GM23248 (cell line): ENCODE measurements around the gene TPM4. TPM values are rescaled to one million over a fixed set of nuclear protein-coding genes. Genes with fewer than 3 reads are reported as not detected.

Experiments
- DNase-seq: peaks from one replicate; pipeline ENCODE4 v3.0.0-alpha.2; 2015
- H2AFZ ChIP-seq: fragments of 200-600 bp; sonication (generic); 2 replicates; pipeline ENCODE4 v1.6.1; 2016; ENCODE audit warnings: antibody characterized with exemption
- H3F3A ChIP-seq: fragments of 200-600 bp; sonication (generic); 2 replicates; pipeline ENCODE4 v1.6.1; 2016; ENCODE audit warnings: mild to moderate bottlenecking, antibody characterized with exemption, mixed run types; ENCODE audit not compliant: insufficient read depth
- H3K27ac ChIP-seq: fragments of 200-600 bp; sonication (generic); 2 replicates; pipeline ENCODE4 v1.5.1; 2016; ENCODE audit warnings: mild to moderate bottlenecking
- H3K27me3 ChIP-seq: fragments of 200-600 bp; sonication (generic); replicated peaks from 2 replicates; pipeline ENCODE4 v1.6.1; 2016; ENCODE audit warnings: mild to moderate bottlenecking; ENCODE audit not compliant: insufficient read depth
- H3K36me3 ChIP-seq: fragments of 200-600 bp; sonication (generic); 2 replicates; pipeline ENCODE4 v1.6.1; 2016; ENCODE audit warnings: low read depth, mild to moderate bottlenecking
- H3K4me1 ChIP-seq: fragments of 200-600 bp; sonication (generic); 2 replicates; pipeline ENCODE4 v1.6.1; 2016; ENCODE audit warnings: mild to moderate bottlenecking; ENCODE audit not compliant: insufficient read depth
- H3K4me2 ChIP-seq: fragments of 200-600 bp; sonication (generic); one replicate; pipeline ENCODE4 v1.6.1; 2016; ENCODE audit warnings: mild to moderate bottlenecking; ENCODE audit not compliant: unreplicated experiment
- H3K4me3 ChIP-seq: fragments of 200-600 bp; sonication (generic); 2 replicates; pipeline ENCODE4 v1.5.1; 2016; ENCODE audit warnings: mild to moderate bottlenecking
- H3K79me2 ChIP-seq: fragments of 200-600 bp; sonication (generic); 2 replicates; pipeline ENCODE4 v1.6.1; 2016; ENCODE audit warnings: mild to moderate bottlenecking; ENCODE audit not compliant: insufficient read depth
- H3K9ac ChIP-seq: fragments of 200-600 bp; sonication (generic); 2 replicates; pipeline ENCODE4 v1.6.1; 2016; ENCODE audit warnings: mild to moderate bottlenecking
- H3K9me2 ChIP-seq: fragments of 200-600 bp; sonication (generic); 2 replicates; pipeline ENCODE4 v1.6.1; 2016; ENCODE audit warnings: mixed run types, mild to moderate bottlenecking, moderate library complexity; ENCODE audit not compliant: insufficient read depth
- H3K9me3 ChIP-seq: fragments of 200-600 bp; sonication (generic); one replicate; pipeline ENCODE4 v1.6.1; 2017; ENCODE audit warnings: low read depth
- H4K20me1 ChIP-seq: fragments of 200-600 bp; sonication (generic); 2 replicates; pipeline ENCODE4 v1.6.0; 2016; ENCODE audit not compliant: insufficient read depth
- EZH2 ChIP-seq: fragments of 200-600 bp; sonication (generic); IDR thresholded peaks from 2 replicates; pipeline ENCODE4 v1.6.1; 2018; ENCODE audit warnings: antibody characterized with exemption, mild to moderate bottlenecking; ENCODE audit not compliant: insufficient read depth, poor library complexity, severe bottlenecking
- EZH2phosphoT487 ChIP-seq: fragments of 200-600 bp; sonication (generic); IDR thresholded peaks from 2 replicates; pipeline ENCODE4 v1.6.1; 2018; ENCODE audit warnings: antibody characterized with exemption, moderate library complexity, mild to moderate bottlenecking, low read depth; ENCODE audit not compliant: insufficient read depth
- WGBS, 2 experiments: methylation state at CpG; one replicate each; pipeline ENCODE4 v1.1.6; 2015 to 2017; ENCODE audit warnings: low lambda C conversion rate in 2 of 2, low coverage in 1 of 2; ENCODE audit errors: missing lambda C conversion rate in 2 of 2; 5-methylcytosine and 5-hydroxymethylcytosine counted together
- in situ Hi-C: fragments of 300-500 bp; cut with MboI; formaldehyde crosslinking; loops from 2 replicates; pipeline ENCODE4 v1.15.0; 2020
- polyA plus RNA-seq: library from polyadenylated mRNA; unstranded; fragments of >200 nt; fragmentation: Nextera tagmentation; extraction: Ambion mirVana; gene quantifications from 2 replicates; pipeline ENCODE4 v1.2.1, GENCODE V29; 2016
- total RNA-seq: library from RNA; depleted of rRNA; stranded (reverse); fragments of >200 nt; shearing (Covaris generic); gene quantifications from 2 replicates; pipeline ENCODE4 v1.2.3, GENCODE V29; 2014

TPM4 gene
- total and polyA plus RNA-seq, 2 experiments from 2014 or later = 1,408 to 1,469 TPM

GRCh38 chr19:16039081-16039480 lies 37.2 kb upstream of the TPM4 start:
- TF ChIP-seq EZH2phosphoT487 (no peak), EZH2 (no peak)
- Histone ChIP-seq H3K9me2 (no peaks in the 10 kb centered on the region), H4K20me1 (no peaks in the 10 kb centered on the region), H3K27ac (no peak overlapping the region), H3K9ac (no peak overlapping the region), H3K4me3 (no peak overlapping the region), H3F3A (no peaks in the 10 kb centered on the region), H3K79me2 (no peaks in the 10 kb centered on the region), H3K9me3 (no peaks in the 10 kb centered on the region), H3K27me3 (no peaks in the 10 kb centered on the region), H3K4me2 (no peak overlapping the region), H3K4me1 (peaks cover 5% of the 10 kb centered on the region; the same call in 1 of the 2 replicates), H2AFZ (no peak overlapping the region), H3K36me3 (no peaks in the 10 kb centered on the region)
- in situ Hi-C loops = no loop called here
- DNase-seq = no peak
- WGBS, 2 experiments = 91 to 92% methylated on average over 15 to 18 of the region's 18 CpGs

DNA sequence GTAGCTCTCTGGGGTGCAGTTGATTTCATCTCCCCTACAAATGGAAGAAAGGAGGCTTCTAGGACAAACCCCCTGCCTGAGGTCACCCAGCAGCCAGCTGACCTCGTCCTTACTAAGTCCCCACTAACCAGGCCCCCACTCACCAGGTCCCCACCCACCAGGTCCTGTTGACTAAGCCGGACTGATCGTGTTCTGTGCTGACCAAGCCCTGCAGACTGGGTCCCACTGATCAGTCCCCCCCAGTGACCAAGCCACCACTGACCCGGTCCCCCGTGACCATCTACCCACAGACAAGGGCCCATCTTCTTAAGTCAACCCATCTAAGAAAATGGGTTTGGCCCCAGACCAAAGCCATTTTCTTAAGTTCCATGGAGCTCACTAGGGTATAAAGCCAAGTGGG lies 36.8 kb upstream of the TPM4 start:
- Histone ChIP-seq H3K9me3 (no peaks in the 10 kb centered on the region), H3K36me3 (no peaks in the 10 kb centered on the region), H4K20me1 (no peaks in the 10 kb centered on the region), H3K9me2 (no peaks in the 10 kb centered on the region), H3F3A (no peaks in the 10 kb centered on the region), H3K4me3 (no peak overlapping the region), H3K27me3 (no peaks in the 10 kb centered on the region), H3K4me1 (peaks cover 5% of the 10 kb centered on the region; the same call in 1 of the 2 replicates), H3K9ac (no peak overlapping the region), H3K27ac (no peak overlapping the region), H2AFZ (no peak overlapping the region), H3K4me2 (no peak overlapping the region), H3K79me2 (no peaks in the 10 kb centered on the region)
- in situ Hi-C loops = no loop called here
- 77 to 98% methylated on average over 4 to 5 of the region's 5 CpGs for WGBS, 2 experiments
- TF ChIP-seq EZH2 (no peak), EZH2phosphoT487 (no peak)
- DNase-seq = no peak

- H3K27ac ChIP-seq = no peak overlapping the region
- H3K9ac ChIP-seq = no peak overlapping the region
- no peak overlapping the region for H3K4me2 ChIP-seq
- peak; percentile 59 for DNase-seq
- H3K9me3 ChIP-seq = no peaks in the 10 kb centered on the region
- WGBS, 2 experiments = 48 to 57% methylated on average over 6 of the region's 6 CpGs
- no peaks in the 10 kb centered on the region for H3K9me2 ChIP-seq
- no peak for TF ChIP-seq EZH2phosphoT487
- TF ChIP-seq EZH2 = no peak
- H3F3A ChIP-seq = no peaks in the 10 kb centered on the region
- H3K79me2 ChIP-seq = no peaks in the 10 kb centered on the region
- in situ Hi-C loops = loop anchor here (10.0 kb wide), 1 partner anchor 144 kb away; the partner anchor contains the start of gene FAM32A
- no peaks in the 10 kb centered on the region for H4K20me1 ChIP-seq
- H3K4me3 ChIP-seq = no peak overlapping the region
- H2AFZ ChIP-seq = peak overlapping the region; percentile 90
- peaks cover 5% of the 10 kb centered on the region; the same call in 1 of the 2 replicates for H3K4me1 ChIP-seq
- no peaks in the 10 kb centered on the region for H3K27me3 ChIP-seq
- H3K36me3 ChIP-seq = no peaks in the 10 kb centered on the region
These were observed 35.7 kb upstream of the TPM4 start for GRCh38 chr19:16040642-16041041.

DNA sequence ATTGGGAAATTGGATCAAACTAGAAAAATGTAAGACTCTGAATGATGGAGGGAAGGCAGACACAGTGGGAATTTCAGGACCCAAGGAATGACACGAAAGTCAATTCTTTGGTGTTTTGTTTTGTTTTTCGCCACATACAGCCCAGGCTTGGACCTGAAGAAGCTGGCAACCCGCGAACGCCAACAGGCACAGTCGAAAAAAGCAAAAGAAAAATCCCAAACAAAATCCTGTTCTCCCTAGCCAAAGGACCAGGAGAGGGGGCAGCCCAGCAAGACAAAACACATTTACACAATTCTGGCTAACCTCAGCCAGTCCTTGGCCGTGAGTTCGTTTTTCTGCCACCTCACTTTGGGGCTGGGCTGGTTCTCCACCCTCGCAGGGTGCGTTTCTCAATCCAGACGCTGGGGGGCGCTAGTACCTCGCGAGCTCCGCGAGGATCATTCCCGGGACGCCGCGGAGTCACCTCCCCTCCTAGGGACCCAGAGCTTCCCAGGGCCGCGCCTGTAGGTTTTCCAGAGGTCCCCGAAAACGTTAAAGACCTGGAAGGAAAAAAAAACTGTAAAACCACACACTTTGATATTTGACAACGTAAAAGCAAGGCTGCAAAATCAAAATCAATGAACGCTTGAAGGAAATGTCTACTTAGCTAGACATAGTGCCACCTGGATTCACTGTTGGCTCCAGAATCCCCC lies 34.9 kb upstream of the TPM4 start:
- peak overlapping the region; percentile 90 for H2AFZ ChIP-seq
- no peaks in the 10 kb centered on the region for H3K27me3 ChIP-seq
- peaks cover 5% of the 10 kb centered on the region; the same call in 1 of the 2 replicates for H3K4me1 ChIP-seq
- no peaks in the 10 kb centered on the region for H3K9me2 ChIP-seq
- H3K36me3 ChIP-seq = no peaks in the 10 kb centered on the region
- H3K4me2 ChIP-seq = peak overlapping the region; percentile 78
- WGBS, 2 experiments = 2 to 3% methylated on average over 26 of the region's 26 CpGs
- no peaks in the 10 kb centered on the region for H4K20me1 ChIP-seq
- H3K79me2 ChIP-seq = no peaks in the 10 kb centered on the region
- no peak for TF ChIP-seq EZH2phosphoT487
- no peak for TF ChIP-seq EZH2
- in situ Hi-C loops = loop anchor here (10.0 kb wide), 1 partner anchor 143 kb away; the partner anchor contains the start of gene FAM32A
- no peaks in the 10 kb centered on the region for H3F3A ChIP-seq
- peak overlapping the region; percentile 45 for H3K27ac ChIP-seq
- H3K9ac ChIP-seq = peak overlapping the region; percentile 74
- peak; percentile 86 for DNase-seq
- H3K9me3 ChIP-seq = no peaks in the 10 kb centered on the region
- H3K4me3 ChIP-seq = peak overlapping the region; percentile 65
